ENCODE data around the gene EHD2.
"Not testable (repeated sequence)": the region's sequence is repeated elsewhere in the genome, so short reads cannot be mapped to it uniquely, and the experiment has no call there.

Gene EHD2

GRCh38 chr19:47691782-47692181 is 21.4 kb upstream of the EHD2 start:
- DNase-seq: no peak

- DNase-seq: no peak
These were observed 19.7 kb upstream of the EHD2 start for GRCh38 chr19:47693489-47693888.

- DNase-seq: no peak
These were observed 19.3 kb upstream of the EHD2 start for GRCh38 chr19:47693903-47694302.

GRCh38 chr19:47694466-47695273 is 18.6 kb upstream of the EHD2 start:
- no peak for DNase-seq

- DNase-seq: no peak
These were observed 17.5 kb upstream of the EHD2 start for GRCh38 chr19:47695533-47696262.

- no peak for DNase-seq
These were observed 16.6 kb upstream of the EHD2 start for GRCh38 chr19:47696635-47697034.

- peak; percentile 81 for DNase-seq
These were observed 15.2 kb upstream of the EHD2 start for GRCh38 chr19:47697863-47698609.

- no peak for DNase-seq
These were observed 14.4 kb upstream of the EHD2 start for GRCh38 chr19:47698631-47699359.

- peak; percentile 36 for DNase-seq
These were observed 13.8 kb upstream of the EHD2 start for GRCh38 chr19:47699360-47699917.

GRCh38 chr19:47700934-47701716 is 12.1 kb upstream of the EHD2 start:
- DNase-seq: no peak

GRCh38 chr19:47701717-47702552 is 11.3 kb upstream of the EHD2 start:
- DNase-seq: no peak

- DNase-seq: no peak
These were observed 10.6 kb upstream of the EHD2 start for GRCh38 chr19:47702671-47703070.

GRCh38 chr19:47703301-47703700 is 9.9 kb upstream of the EHD2 start:
- DNase-seq: no peak

- DNase-seq: no peak
These were observed 9.2 kb upstream of the EHD2 start for GRCh38 chr19:47704024-47704423.

- no peak for DNase-seq
These were observed 8.6 kb upstream of the EHD2 start for GRCh38 chr19:47704656-47705055.

- peak; percentile 83 for DNase-seq
These were observed 5.9 kb upstream of the EHD2 start for GRCh38 chr19:47707135-47707925.

GRCh38 chr19:47711652-47712242 is 1.5 kb upstream of the EHD2 start:
- no peak for DNase-seq

GRCh38 chr19:47714339-47714738 is 1.1 kb downstream of the EHD2 start:
- no peak for DNase-seq

- DNase-seq: not testable (repeated sequence)
These were observed 1.6 kb downstream of the EHD2 start for GRCh38 chr19:47714855-47715254.
